Activated naive CD4-positive, alpha-beta T cell treated with anti-CD3 and anti-CD28 coated beads for 36 hours (primary cell): ENCODE results near the gene SRC. TPM values are rescaled to one million over a fixed set of nuclear protein-coding genes. Genes with fewer than 3 reads are reported as not detected.
"Not testable (repeated sequence)": the region's sequence is repeated elsewhere in the genome, so short reads cannot be mapped to it uniquely, and the experiment has no call there.

Source experiments
- CTCF ChIA-PET: fragments of 350-600 bp; sonication (Branson Sonifier 250); formaldehyde crosslinking; loops from one replicate; lab custom pipeline; 2021; ENCODE audit warnings: antibody characterized with exemption; lab: Charles Lee
- DNase-seq: peaks from one replicate; pipeline ENCODE4 v3.0.0-alpha.2; 2020
- H3K27ac Mint-ChIP-seq: one replicate; pipeline ENCODE4 v1.8.0; 2021; ENCODE audit warnings: mild to moderate bottlenecking, mixed read lengths
- H3K27me3 Mint-ChIP-seq: one replicate; pipeline ENCODE4 v1.8.0; 2021; ENCODE audit warnings: low read depth, mixed read lengths
- H3K36me3 Mint-ChIP-seq: one replicate; pipeline ENCODE4 v1.8.0; 2021; ENCODE audit warnings: low read depth, mixed read lengths
- H3K4me1 Mint-ChIP-seq: one replicate; pipeline ENCODE4 v1.8.0; 2021; ENCODE audit warnings: low read depth, mixed read lengths
- H3K4me3 Mint-ChIP-seq: one replicate; pipeline ENCODE4 v1.8.0; 2021; ENCODE audit warnings: mild to moderate bottlenecking, moderate library complexity, mixed read lengths
- H3K9me3 Mint-ChIP-seq: one replicate; pipeline ENCODE4 v1.8.0; 2021; ENCODE audit warnings: mixed read lengths
- intact Hi-C: fragments of 100-400 bp; cut with micrococcal nuclease; formaldehyde crosslinking; loops from one replicate; pipeline ENCODE4 v1.15.1; 2023
- total RNA-seq, 2 experiments: library from RNA; stranded (reverse); gene quantifications; one replicate each; pipeline ENCODE4 v1.2.3, GENCODE V29; 2021

The SRC gene
- total RNA-seq, 2 experiments from 2014 or later: 2.0 to 2.8 TPM

GRCh38 chr20:37331060-37331857, 14.7 kb upstream of the SRC start:
- DNase-seq: no peak
- Mint-ChIP-seq H3K4me3 (no peak overlapping the region), H3K27me3 (no peaks in the 10 kb centered on the region), H3K27ac (no peak overlapping the region), H3K36me3 (no peaks in the 10 kb centered on the region), H3K9me3 (no peaks in the 10 kb centered on the region), H3K4me1 (peaks cover 8% of the 10 kb centered on the region)
- intact Hi-C loops: no loop called here
- CTCF ChIA-PET: interaction anchor here (0.6 kb wide), 1 partner anchor 13 kb away, joined by 10 read pairs; no protein-coding TSS in a partner anchor

GRCh38 chr20:37333130-37333847, 12.7 kb upstream of the SRC start:
- no peaks in the 10 kb centered on the region for H3K36me3 Mint-ChIP-seq
- peaks cover 19% of the 10 kb centered on the region for H3K4me1 Mint-ChIP-seq
- no peaks in the 10 kb centered on the region for H3K27me3 Mint-ChIP-seq
- H3K27ac Mint-ChIP-seq: no peak overlapping the region
- intact Hi-C loops: no loop called here
- no peak overlapping the region for H3K4me3 Mint-ChIP-seq
- H3K9me3 Mint-ChIP-seq: no peaks in the 10 kb centered on the region
- CTCF ChIA-PET: no interaction called here
- no peak for DNase-seq

GRCh38 chr20:37333848-37334318, 12.1 kb upstream of the SRC start:
- H3K27ac Mint-ChIP-seq: no peak overlapping the region
- no peaks in the 10 kb centered on the region for H3K9me3 Mint-ChIP-seq
- H3K36me3 Mint-ChIP-seq: no peaks in the 10 kb centered on the region
- peaks cover 19% of the 10 kb centered on the region for H3K4me1 Mint-ChIP-seq
- H3K4me3 Mint-ChIP-seq: no peak overlapping the region
- no peaks in the 10 kb centered on the region for H3K27me3 Mint-ChIP-seq
- intact Hi-C loops: no loop called here
- no peak for DNase-seq
- CTCF ChIA-PET: no interaction called here

- Mint-ChIP-seq H3K4me1 (peaks cover 19% of the 10 kb centered on the region), H3K9me3 (no peaks in the 10 kb centered on the region), H3K4me3 (no peak overlapping the region), H3K27ac (no peak overlapping the region), H3K36me3 (no peaks in the 10 kb centered on the region), H3K27me3 (no peaks in the 10 kb centered on the region)
- no peak for DNase-seq
- intact Hi-C loops: no loop called here
- CTCF ChIA-PET: no interaction called here
These were observed 11.5 kb upstream of the SRC start for GRCh38 chr20:37334450-37334849.

GRCh38 chr20:37335642-37336368, 10.1 kb upstream of the SRC start:
- intact Hi-C loops: no loop called here

GRCh38 chr20:37336369-37337207, 9.4 kb upstream of the SRC start:
- Mint-ChIP-seq H3K4me1 (peaks cover 19% of the 10 kb centered on the region), H3K4me3 (no peak overlapping the region), H3K27ac (no peak overlapping the region), H3K9me3 (no peaks in the 10 kb centered on the region), H3K27me3 (no peaks in the 10 kb centered on the region), H3K36me3 (no peaks in the 10 kb centered on the region)
- DNase-seq: peak; percentile 75
- intact Hi-C loops: no loop called here
- CTCF ChIA-PET: no interaction called here

More at GRCh38 chr20:37335642-37336368, 10.1 kb upstream of the SRC start:
- Mint-ChIP-seq H3K4me1 (peaks cover 19% of the 10 kb centered on the region), H3K27ac (no peak overlapping the region), H3K36me3 (no peaks in the 10 kb centered on the region), H3K27me3 (no peaks in the 10 kb centered on the region), H3K4me3 (no peak overlapping the region), H3K9me3 (no peaks in the 10 kb centered on the region)
- DNase-seq: no peak
- CTCF ChIA-PET: no interaction called here

- Mint-ChIP-seq H3K4me1 (peaks cover 19% of the 10 kb centered on the region), H3K27me3 (no peaks in the 10 kb centered on the region), H3K9me3 (no peaks in the 10 kb centered on the region), H3K4me3 (no peak overlapping the region), H3K27ac (no peak overlapping the region), H3K36me3 (no peaks in the 10 kb centered on the region)
- CTCF ChIA-PET: no interaction called here
- no peak for DNase-seq
- intact Hi-C loops: no loop called here
These were observed 8.5 kb upstream of the SRC start for GRCh38 chr20:37337208-37337991.

GRCh38 chr20:37338380-37338779, 7.6 kb upstream of the SRC start:
- peaks cover 19% of the 10 kb centered on the region for H3K4me1 Mint-ChIP-seq
- DNase-seq, H3K9me3 Mint-ChIP-seq, H3K27ac Mint-ChIP-seq, CTCF ChIA-PET, intact Hi-C loops, H3K36me3 Mint-ChIP-seq, H3K4me3 Mint-ChIP-seq, H3K27me3 Mint-ChIP-seq: not testable (repeated sequence)

- Mint-ChIP-seq H3K4me3 (no peak overlapping the region), H3K27me3 (no peaks in the 10 kb centered on the region), H3K9me3 (no peaks in the 10 kb centered on the region), H3K4me1 (peaks cover 19% of the 10 kb centered on the region), H3K27ac (no peak overlapping the region), H3K36me3 (no peaks in the 10 kb centered on the region)
- CTCF ChIA-PET: interaction anchor here (0.6 kb wide), 1 partner anchor 658 kb away, joined by 3 read pairs; no protein-coding TSS in a partner anchor
- no peak for DNase-seq
- intact Hi-C loops: no loop called here
These were observed 6.7 kb upstream of the SRC start for GRCh38 chr20:37339208-37339607.

GRCh38 chr20:37339764-37340109, 6.2 kb upstream of the SRC start:
- H3K9me3 Mint-ChIP-seq, DNase-seq, H3K27ac Mint-ChIP-seq, intact Hi-C loops, CTCF ChIA-PET, H3K27me3 Mint-ChIP-seq, H3K4me3 Mint-ChIP-seq, H3K36me3 Mint-ChIP-seq: not testable (repeated sequence)
- H3K4me1 Mint-ChIP-seq: peaks cover 19% of the 10 kb centered on the region

GRCh38 chr20:37340998-37341397, 4.9 kb upstream of the SRC start:
- no peaks in the 10 kb centered on the region for H3K27me3 Mint-ChIP-seq
- no peaks in the 10 kb centered on the region for H3K9me3 Mint-ChIP-seq
- intact Hi-C loops: no loop called here
- H3K27ac Mint-ChIP-seq: no peak overlapping the region
- no peaks in the 10 kb centered on the region for H3K36me3 Mint-ChIP-seq
- H3K4me1 Mint-ChIP-seq: peaks cover 17% of the 10 kb centered on the region
- no peak overlapping the region for H3K4me3 Mint-ChIP-seq
- DNase-seq: no peak
- CTCF ChIA-PET: no interaction called here
